ENCODE data around the gene SCAI. TPM values are rescaled to one million over a fixed set of nuclear protein-coding genes. Genes with fewer than 3 reads are reported as not detected.

Gene SCAI
- total and polyA plus RNA-seq, 10 donors, result 1.6 to 19.6 (median 7.5) TPM

GRCh38 chr9:124949387-124949786 lies 193.9 kb downstream of the SCAI start:
- Histone ChIP-seq H3K4me3 (no peak overlapping the region), H3K36me3 (peaks cover 0 to 5% (median 0%) of the 10 kb centered on the region in 6 donors), H3K4me1 (peaks cover 0 to 16% (median 0%) of the 10 kb centered on the region in 6 donors), H3K9me3 (no peaks in the 10 kb centered on the region), H3K27ac (no peak overlapping the region), H3K27me3 (replicated peaks in 1 of 7) (no peaks in the 10 kb centered on the region)
- intact Hi-C loops (cut with DNase I; ENCODE audit: low total_unique reads), result loop anchor here (10.0 kb wide), 1 partner anchor 195 kb away; the partner anchor contains the start of gene SCAI
- no peak for DNase-seq
- 73 to 97% (median 86%) methylated on average over 2 of the region's 2 CpGs for WGBS, 5 donors
- TF ChIP-seq POLR2A (IDR thresholded peaks at IDR 0.05), result no peak
- TF ChIP-seq POLR2AphosphoS5 (IDR thresholded peaks at IDR 0.05), result no peak
- TF ChIP-seq CTCF (IDR thresholded peaks at IDR 0.05 in 8 of 11, conservative IDR thresholded peaks at IDR 0.05 in 3 of 11), result no peak

GRCh38 chr9:124947727-124948391 lies 195.5 kb downstream of the SCAI start:
- intact Hi-C loops (cut with DNase I; ENCODE audit: low total_unique reads), result loop anchor here (10.0 kb wide), 1 partner anchor 197 kb away; the partner anchor contains the start of gene SCAI
- Histone ChIP-seq H3K36me3 (peaks cover 0 to 5% (median 0%) of the 10 kb centered on the region in 6 donors), H3K4me3 (no peak overlapping the region), H3K9me3 (no peaks in the 10 kb centered on the region), H3K4me1 (peaks cover 0 to 18% (median 0%) of the 10 kb centered on the region in 6 donors), H3K27ac (no peak overlapping the region), H3K27me3 (replicated peaks in 1 of 7) (no peaks in the 10 kb centered on the region)
- DNase-seq, result no peak
- 80 to 92% (median 82%) methylated on average over 5 of the region's 5 CpGs for WGBS, 5 donors
- no peak for TF ChIP-seq POLR2A (IDR thresholded peaks at IDR 0.05)
- TF ChIP-seq CTCF (IDR thresholded peaks at IDR 0.05 in 8 of 11, conservative IDR thresholded peaks at IDR 0.05 in 3 of 11), result no peak
- TF ChIP-seq POLR2AphosphoS5 (IDR thresholded peaks at IDR 0.05), result no peak

GRCh38 chr9:124946167-124946566 lies 197.2 kb downstream of the SCAI start:
- H3K4me1 ChIP-seq, result peaks cover 0 to 30% (median 10%) of the 10 kb centered on the region in 6 donors
- no peaks in the 10 kb centered on the region for H3K27me3 ChIP-seq (replicated peaks in 1 of 7)
- H3K4me3 ChIP-seq, result no peak overlapping the region
- no peak overlapping the region for H3K27ac ChIP-seq
- DNase-seq, result no peak
- H3K9me3 ChIP-seq, result no peaks in the 10 kb centered on the region
- 88 to 98% (median 94%) methylated on average over 1 of the region's 1 CpG for WGBS, 5 donors
- intact Hi-C loops (cut with DNase I; ENCODE audit: low total_unique reads), result loop anchor here (10.0 kb wide), 1 partner anchor 199 kb away; the partner anchor contains the start of gene SCAI
- TF ChIP-seq POLR2A (IDR thresholded peaks at IDR 0.05) (no peak), POLR2AphosphoS5 (IDR thresholded peaks at IDR 0.05) (no peak), CTCF (IDR thresholded peaks at IDR 0.05 in 8 of 11, conservative IDR thresholded peaks at IDR 0.05 in 3 of 11) (no peak)
- no peaks in the 10 kb centered on the region for H3K36me3 ChIP-seq

Measured in spleen (tissue), 11 donors.